ENCODE results near the gene COL4A2. TPM values are rescaled to one million over a fixed set of nuclear protein-coding genes. Genes with fewer than 3 reads are reported as not detected.

The COL4A2 gene
- total RNA-seq, 3 donors from 2014 or later (not counting 1 experiment from before 2014, with no cell fraction given) = not detected

GRCh38 chr13:110396476-110396875 is 89.4 kb downstream of the COL4A2 start:
- no peak overlapping the region for H3K4me3 ChIP-seq (ENCODE audit: low read length)
- WGBS (ENCODE audit: insufficient coverage) = 62% methylated on average over 5 of the region's 6 CpGs
- Mint-ChIP-seq H3K4me1 (no peaks in the 10 kb centered on the region), H3K36me3 (no peaks in the 10 kb centered on the region), H3K27me3 (ENCODE audit: low read depth in 2 of 2) (peaks cover 26 to 52% of the 10 kb centered on the region in 2 donors), H3K27ac (no peak overlapping the region), H3K4me3 (no peak overlapping the region), H3K9me3 (no peaks in the 10 kb centered on the region)
- H3K9me3 ChIP-seq (ENCODE audit: control insufficient read depth, insufficient read depth, low read length) = no peaks in the 10 kb centered on the region
- ATAC-seq (no peak), DNase-seq (no peak)
- no peak for TF ChIP-seq CTCF (IDR thresholded peaks at IDR 0.05)
- no peak overlapping the region for H3K27ac ChIP-seq (ENCODE audit: low read length)
- no peaks in the 10 kb centered on the region for H3K27me3 ChIP-seq (ENCODE audit: control insufficient read depth, insufficient read depth, low read length)
- no peaks in the 10 kb centered on the region for H3K4me1 ChIP-seq (ENCODE audit: control insufficient read depth, insufficient read depth, low read length)
- no peaks in the 10 kb centered on the region for H3K36me3 ChIP-seq (ENCODE audit: control insufficient read depth, insufficient read depth, low read length)
- intact Hi-C loops (cut with micrococcal nuclease) = no loop called here

- intact Hi-C loops (cut with micrococcal nuclease) = no loop called here
- no peak for TF ChIP-seq CTCF (IDR thresholded peaks at IDR 0.05)
- H3K9me3 Mint-ChIP-seq = no peaks in the 10 kb centered on the region
- peaks cover 25 to 47% of the 10 kb centered on the region in 2 donors for H3K27me3 Mint-ChIP-seq (ENCODE audit: low read depth in 2 of 2)
- H3K27me3 ChIP-seq (ENCODE audit: control insufficient read depth, insufficient read depth, low read length) = peaks cover under 1% of the 10 kb centered on the region
- no peaks in the 10 kb centered on the region for H3K36me3 Mint-ChIP-seq
- no peak overlapping the region for H3K27ac ChIP-seq (ENCODE audit: low read length)
- ATAC-seq = no peak
- no peak overlapping the region for H3K4me3 Mint-ChIP-seq
- no peaks in the 10 kb centered on the region for H3K36me3 ChIP-seq (ENCODE audit: control insufficient read depth, insufficient read depth, low read length)
- H3K4me1 ChIP-seq (ENCODE audit: control insufficient read depth, insufficient read depth, low read length) = no peaks in the 10 kb centered on the region
- no peaks in the 10 kb centered on the region for H3K9me3 ChIP-seq (ENCODE audit: control insufficient read depth, insufficient read depth, low read length)
- H3K27ac Mint-ChIP-seq = no peak overlapping the region
- H3K4me3 ChIP-seq (ENCODE audit: low read length) = no peak overlapping the region
- no peak for DNase-seq
- WGBS (ENCODE audit: insufficient coverage) = 79% methylated on average over 11 of the region's 11 CpGs
- H3K4me1 Mint-ChIP-seq = no peaks in the 10 kb centered on the region
Observed at GRCh38 chr13:110396913-110397381, 89.9 kb downstream of the COL4A2 start.

GRCh38 chr13:110397436-110398115 is 90.5 kb downstream of the COL4A2 start:
- intact Hi-C loops (cut with micrococcal nuclease) = no loop called here
- no peaks in the 10 kb centered on the region for H3K36me3 ChIP-seq (ENCODE audit: control insufficient read depth, insufficient read depth, low read length)
- no peak overlapping the region for H3K27ac ChIP-seq (ENCODE audit: low read length)
- no peak for DNase-seq
- H3K4me3 ChIP-seq (ENCODE audit: low read length) = no peak overlapping the region
- Mint-ChIP-seq H3K36me3 (no peaks in the 10 kb centered on the region), H3K27ac (no peak overlapping the region), H3K4me1 (no peaks in the 10 kb centered on the region), H3K27me3 (ENCODE audit: low read depth in 2 of 2) (peaks cover 27 to 41% of the 10 kb centered on the region in 2 donors), H3K4me3 (no peak overlapping the region), H3K9me3 (no peaks in the 10 kb centered on the region)
- no peak for ATAC-seq
- peaks cover 3% of the 10 kb centered on the region for H3K27me3 ChIP-seq (ENCODE audit: control insufficient read depth, insufficient read depth, low read length)
- H3K4me1 ChIP-seq (ENCODE audit: control insufficient read depth, insufficient read depth, low read length) = no peaks in the 10 kb centered on the region
- WGBS (ENCODE audit: insufficient coverage) = 84% methylated on average over 9 of the region's 14 CpGs
- H3K9me3 ChIP-seq (ENCODE audit: control insufficient read depth, insufficient read depth, low read length) = no peaks in the 10 kb centered on the region
- TF ChIP-seq CTCF (IDR thresholded peaks at IDR 0.05) = no peak

Data from natural killer cell (primary cell).